ENCODE results near the gene SARDH. TPM values are rescaled to one million over a fixed set of nuclear protein-coding genes. Genes with fewer than 3 reads are reported as not detected.

SARDH gene
- total RNA-seq, 1 experiment from 2014 or later = 5.3 TPM

DNA sequence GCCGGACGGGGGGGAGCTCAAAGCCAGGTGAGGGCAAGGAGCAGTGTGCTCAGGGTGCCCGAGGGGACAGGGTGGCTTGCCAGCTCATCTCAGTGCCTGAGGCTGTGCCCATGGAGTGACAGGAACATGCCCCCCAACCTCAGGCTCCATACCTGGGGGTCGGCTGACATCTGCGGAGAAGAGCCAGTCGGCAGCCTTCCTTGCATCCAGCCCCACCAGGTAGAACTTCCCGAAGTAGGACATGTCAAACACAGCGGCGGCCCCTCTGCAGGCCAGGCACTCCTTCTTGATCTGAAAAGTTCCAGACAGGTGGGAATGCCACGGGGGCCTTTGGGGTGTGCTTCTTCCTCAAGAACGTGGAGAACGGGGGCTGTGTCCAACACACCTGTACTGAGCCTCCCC lies 42.1 kb downstream of the SARDH start:
- H3K4me2 ChIP-seq (ENCODE audit: insufficient read depth, insufficient read length, low read length) = no peak overlapping the region
- no peaks in the 10 kb centered on the region for H3K9me3 Mint-ChIP-seq
- no peaks in the 10 kb centered on the region for H3K9me3 ChIP-seq (ENCODE audit: control insufficient read depth, low read depth, low read length)
- no peak overlapping the region for H3K4ac ChIP-seq (ENCODE audit: low read depth, low read length)
- H4K5ac ChIP-seq (ENCODE audit: insufficient read length, low read depth, low read length) = no peak overlapping the region
- no peak for DNase-seq
- no peak overlapping the region for H2BK5ac ChIP-seq (ENCODE audit: insufficient read length, low read length)
- no peak overlapping the region for H3K9ac ChIP-seq (ENCODE audit: extremely low read depth, insufficient read length, low read length)
- no peak overlapping the region for H2AFZ ChIP-seq (ENCODE audit: low read length)
- H3K23me2 ChIP-seq (ENCODE audit: insufficient read length, low read depth, low read length, poor library complexity, severe bottlenecking) = peaks cover 2% of the 10 kb centered on the region
- TF ChIP-seq, protein P1, sequence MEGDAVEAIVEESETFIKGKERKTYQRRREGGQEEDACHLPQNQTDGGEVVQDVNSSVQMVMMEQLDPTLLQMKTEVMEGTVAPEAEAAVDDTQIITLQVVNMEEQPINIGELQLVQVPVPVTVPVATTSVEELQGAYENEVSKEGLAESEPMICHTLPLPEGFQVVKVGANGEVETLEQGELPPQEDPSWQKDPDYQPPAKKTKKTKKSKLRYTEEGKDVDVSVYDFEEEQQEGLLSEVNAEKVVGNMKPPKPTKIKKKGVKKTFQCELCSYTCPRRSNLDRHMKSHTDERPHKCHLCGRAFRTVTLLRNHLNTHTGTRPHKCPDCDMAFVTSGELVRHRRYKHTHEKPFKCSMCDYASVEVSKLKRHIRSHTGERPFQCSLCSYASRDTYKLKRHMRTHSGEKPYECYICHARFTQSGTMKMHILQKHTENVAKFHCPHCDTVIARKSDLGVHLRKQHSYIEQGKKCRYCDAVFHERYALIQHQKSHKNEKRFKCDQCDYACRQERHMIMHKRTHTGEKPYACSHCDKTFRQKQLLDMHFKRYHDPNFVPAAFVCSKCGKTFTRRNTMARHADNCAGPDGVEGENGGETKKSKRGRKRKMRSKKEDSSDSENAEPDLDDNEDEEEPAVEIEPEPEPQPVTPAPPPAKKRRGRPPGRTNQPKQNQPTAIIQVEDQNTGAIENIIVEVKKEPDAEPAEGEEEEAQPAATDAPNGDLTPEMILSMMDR (conservative IDR thresholded peaks at IDR 0.05) = no peak
- no peak overlapping the region; the same call in 1 of the 2 replicates for H3K14ac ChIP-seq (ENCODE audit: insufficient read depth, low read length)
- no peaks in the 10 kb centered on the region; the same call in 1 of the 2 replicates for H3K27me3 Mint-ChIP-seq (ENCODE audit: low read depth)
- no peak overlapping the region for H4K91ac ChIP-seq (ENCODE audit: insufficient read length, low read depth, low read length)
- H3K27ac Mint-ChIP-seq = no peak overlapping the region; a peak in 1 of 7 replicates
- no peak overlapping the region for H2BK12ac ChIP-seq (ENCODE audit: insufficient read length, low read depth, low read length)
- no peak overlapping the region for H3K56ac ChIP-seq (ENCODE audit: insufficient read length, low read depth, low read length)
- no peak overlapping the region for H3K4me3 Mint-ChIP-seq
- H3K18ac ChIP-seq (ENCODE audit: insufficient read length, low read depth, low read length) = no peak overlapping the region
- H2AK5ac ChIP-seq (ENCODE audit: insufficient read length, low read length) = no peak overlapping the region
- H2BK120ac ChIP-seq (ENCODE audit: low read depth, low read length, poor library complexity, severe bottlenecking) = no peak overlapping the region
- H3K36me3 Mint-ChIP-seq (ENCODE audit: insufficient read depth in 1 of 3, low read depth in 3 of 3) = peaks cover 0 to 2% (median 0%) of the 10 kb centered on the region in 3 experiments; a peak in 2 of 7 replicates
- no peak overlapping the region for H3K27ac ChIP-seq (ENCODE audit: insufficient read length, low read depth, low read length)
- H3K79me2 ChIP-seq (ENCODE audit: insufficient read depth, low read length) = no peaks in the 10 kb centered on the region
- H3K27me3 ChIP-seq (ENCODE audit: insufficient read depth, low read length) = no peaks in the 10 kb centered on the region
- H2BK15ac ChIP-seq (ENCODE audit: low read depth, low read length) = no peak overlapping the region
- H3K4me1 Mint-ChIP-seq = peaks cover 3% of the 10 kb centered on the region in 2 experiments; a peak in 2 of 4 replicates
- no peak overlapping the region for H4K8ac ChIP-seq (replicated peaks; ENCODE audit: insufficient read length, low read depth, low read length)
- no peak overlapping the region for H2BK20ac ChIP-seq (ENCODE audit: low read depth, low read length, poor library complexity, severe bottlenecking)
- H3K4me1 ChIP-seq (ENCODE audit: insufficient read depth, low read length) = no peaks in the 10 kb centered on the region
- H3K23ac ChIP-seq (ENCODE audit: insufficient read length, low read depth, low read length) = no peak overlapping the region
- WGBS (ENCODE audit: extremely low coverage, insufficient read length, low lambda C conversion rate) = no CpG with 5 or more reads among the region's 12 CpGs
- H4K20me1 ChIP-seq (ENCODE audit: control insufficient read depth, insufficient read depth, insufficient read length) = no peaks in the 10 kb centered on the region
- no peaks in the 10 kb centered on the region for H3K79me1 ChIP-seq (ENCODE audit: insufficient read depth, low read depth, low read length, poor library complexity, severe bottlenecking)
- H3T11ph ChIP-seq (ENCODE audit: low read length) = no peak overlapping the region

Data from H9 (cell line).